A172 (cell line): ENCODE results near the gene TMEM125. TPM values are rescaled to one million over a fixed set of nuclear protein-coding genes. Genes with fewer than 3 reads are reported as not detected.

Experiments used
- DNase-seq: peaks from one replicate; pipeline ENCODE4 v3.0.0-alpha.2; 2015; ENCODE audit warnings: low spot score
- total RNA-seq: library from RNA; depleted of rRNA; stranded (reverse); fragments of >200 nt; shearing (Covaris generic); gene quantifications from 2 replicates; pipeline ENCODE4 v1.2.3, GENCODE V29; 2014

TMEM125 gene
- total RNA-seq, 1 experiment from 2014 or later, result not detected

DNA sequence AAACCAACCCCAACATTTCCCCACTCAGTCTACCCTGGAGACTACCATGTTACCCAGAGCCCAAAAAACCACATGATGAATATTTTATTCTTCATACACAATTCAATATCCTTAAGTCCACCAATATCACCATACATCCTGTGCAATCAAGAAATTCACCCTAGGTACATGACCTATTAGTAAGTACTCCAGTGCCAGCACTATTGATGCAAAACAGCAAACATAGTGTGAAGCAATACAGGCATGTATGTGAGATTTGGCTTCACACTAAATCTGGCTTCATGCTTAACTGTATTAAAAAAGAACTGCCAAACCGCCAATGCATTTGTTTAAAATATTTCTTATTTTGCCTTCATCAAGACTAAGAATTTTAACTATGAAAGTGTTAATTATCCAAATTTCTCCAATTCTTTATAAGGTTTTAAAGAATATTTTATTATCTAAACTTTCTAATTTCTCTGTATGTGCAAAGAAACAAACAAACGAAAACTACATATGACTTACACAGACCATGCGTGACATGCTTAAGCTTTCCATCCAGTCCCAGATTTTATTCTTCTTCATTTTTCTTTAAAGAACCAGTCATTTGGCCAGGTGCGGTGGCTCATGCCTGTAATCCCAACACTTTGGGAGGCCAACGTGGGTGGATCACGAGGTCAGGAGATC is 22.4 kb upstream of the TMEM125 start:
- DNase-seq, result no peak

- DNase-seq, result no peak
Measured at GRCh38 chr1:43250351-43250761, 19.4 kb upstream of the TMEM125 start.

DNA sequence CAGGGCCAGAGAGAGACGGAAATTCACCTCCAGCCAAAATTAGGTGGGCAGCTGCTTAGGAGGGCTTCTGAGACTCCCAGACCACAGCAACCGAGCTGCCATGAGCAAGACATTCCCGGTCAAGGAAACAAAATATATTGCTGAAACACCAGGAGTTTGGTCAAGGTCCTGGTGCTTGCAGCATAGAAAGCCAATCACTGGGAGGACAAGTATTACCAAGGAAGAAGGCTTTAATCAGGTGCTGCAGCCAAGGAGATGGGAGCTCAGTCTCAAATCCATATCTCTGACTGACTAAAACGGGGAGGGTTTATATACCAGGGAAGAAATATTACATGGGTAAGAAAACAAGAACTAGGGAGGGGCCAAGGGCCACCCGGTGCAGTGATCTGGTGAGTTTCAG is 18.8 kb upstream of the TMEM125 start:
- DNase-seq, result no peak

DNA sequence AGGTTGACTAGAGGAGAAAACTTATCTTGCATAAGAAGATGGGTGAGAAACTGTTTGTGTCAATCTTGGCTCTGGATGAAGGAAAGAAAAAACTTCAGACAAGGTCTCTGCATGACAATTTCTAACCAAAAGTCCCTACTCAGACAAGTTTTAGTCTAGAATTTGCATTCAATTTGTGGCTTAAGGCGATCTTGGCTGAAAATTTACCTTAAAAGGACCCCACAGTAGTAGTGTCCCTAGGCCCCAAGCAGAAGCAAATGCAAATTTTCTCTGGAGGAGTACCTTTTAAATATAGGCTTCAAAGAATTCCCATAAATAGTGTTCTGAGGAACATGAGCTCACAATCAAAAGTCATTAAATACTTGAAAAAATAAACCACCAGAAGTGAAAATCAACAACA is 17.6 kb upstream of the TMEM125 start:
- DNase-seq, result no peak

DNA sequence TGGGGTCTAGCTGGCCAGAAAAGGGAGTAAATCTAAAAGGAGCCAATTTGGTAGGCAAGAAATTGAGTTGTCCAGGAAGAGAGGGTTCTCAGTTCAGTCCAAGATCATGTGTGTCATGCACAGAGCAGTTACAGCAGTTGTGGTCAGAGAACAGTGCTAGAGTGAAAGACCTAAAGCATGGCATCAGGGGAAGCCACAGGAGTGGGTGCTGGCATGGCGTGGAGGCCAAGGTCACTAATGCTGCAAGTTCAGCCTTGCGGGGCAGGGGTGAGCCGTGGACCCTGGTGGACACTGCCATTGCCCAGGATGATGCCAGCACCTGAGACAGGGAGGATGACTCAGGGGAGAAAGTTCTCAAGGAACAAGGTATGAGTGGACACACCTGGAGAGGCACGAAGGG is 16.6 kb upstream of the TMEM125 start:
- DNase-seq, result no peak

GRCh38 chr1:43253876-43254275 is 15.9 kb upstream of the TMEM125 start:
- DNase-seq, result no peak

GRCh38 chr1:43255438-43256210 is 14.2 kb upstream of the TMEM125 start:
- no peak for DNase-seq

DNA sequence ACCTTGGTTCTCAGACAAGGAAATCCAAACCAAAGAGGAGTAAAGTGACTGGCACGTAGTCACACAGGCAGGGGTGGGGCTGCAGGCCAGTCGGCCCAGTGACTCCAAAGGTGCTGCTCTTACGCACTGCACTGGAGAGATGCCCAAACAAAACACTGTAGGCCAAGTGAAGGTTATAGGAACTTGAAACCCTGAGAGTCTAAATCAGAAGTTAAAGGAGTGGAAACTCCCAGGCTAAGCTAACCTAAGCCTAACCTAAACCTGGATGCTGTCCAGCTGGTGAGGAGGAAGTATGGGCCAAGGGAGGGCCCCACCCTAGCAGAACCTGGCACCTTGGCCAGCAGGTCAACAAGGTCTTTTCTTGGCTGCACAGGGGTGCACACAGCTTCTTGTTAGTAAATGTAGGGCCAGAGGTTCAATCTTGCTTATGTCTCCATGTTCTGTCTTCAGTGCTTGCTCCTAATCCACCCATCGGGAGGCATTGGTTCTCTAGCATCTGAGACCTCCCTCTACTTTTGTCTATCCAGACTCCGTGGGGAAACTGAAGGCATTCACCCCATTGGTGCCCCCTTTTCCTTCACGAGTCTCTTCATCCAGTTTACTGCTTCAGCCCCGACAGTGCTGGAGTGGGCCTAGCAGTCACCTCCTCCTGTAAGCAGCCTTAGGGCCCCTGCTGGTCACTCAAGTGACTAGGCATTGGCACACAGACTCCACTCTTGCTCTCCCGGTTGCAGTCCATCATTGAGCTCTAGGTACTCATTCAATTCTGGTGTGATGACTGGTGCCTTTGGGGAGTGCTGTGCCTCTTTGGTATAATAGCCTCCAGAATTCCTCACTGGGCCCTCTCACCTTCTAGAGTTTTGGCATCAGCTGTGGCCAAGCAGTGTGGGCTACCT is 12.9 kb upstream of the TMEM125 start:
- no peak for DNase-seq

- no peak for DNase-seq
Measured at GRCh38 chr1:43258370-43258769, 11.4 kb upstream of the TMEM125 start.

- no peak for DNase-seq
Measured at GRCh38 chr1:43265431-43265830, 4.4 kb upstream of the TMEM125 start.

GRCh38 chr1:43266881-43267280 is 2.9 kb upstream of the TMEM125 start:
- no peak for DNase-seq

- DNase-seq, result no peak
Measured at GRCh38 chr1:43267291-43267805, 2.4 kb upstream of the TMEM125 start.

- DNase-seq, result no peak
Measured at GRCh38 chr1:43267818-43268425, 1.9 kb upstream of the TMEM125 start.

DNA sequence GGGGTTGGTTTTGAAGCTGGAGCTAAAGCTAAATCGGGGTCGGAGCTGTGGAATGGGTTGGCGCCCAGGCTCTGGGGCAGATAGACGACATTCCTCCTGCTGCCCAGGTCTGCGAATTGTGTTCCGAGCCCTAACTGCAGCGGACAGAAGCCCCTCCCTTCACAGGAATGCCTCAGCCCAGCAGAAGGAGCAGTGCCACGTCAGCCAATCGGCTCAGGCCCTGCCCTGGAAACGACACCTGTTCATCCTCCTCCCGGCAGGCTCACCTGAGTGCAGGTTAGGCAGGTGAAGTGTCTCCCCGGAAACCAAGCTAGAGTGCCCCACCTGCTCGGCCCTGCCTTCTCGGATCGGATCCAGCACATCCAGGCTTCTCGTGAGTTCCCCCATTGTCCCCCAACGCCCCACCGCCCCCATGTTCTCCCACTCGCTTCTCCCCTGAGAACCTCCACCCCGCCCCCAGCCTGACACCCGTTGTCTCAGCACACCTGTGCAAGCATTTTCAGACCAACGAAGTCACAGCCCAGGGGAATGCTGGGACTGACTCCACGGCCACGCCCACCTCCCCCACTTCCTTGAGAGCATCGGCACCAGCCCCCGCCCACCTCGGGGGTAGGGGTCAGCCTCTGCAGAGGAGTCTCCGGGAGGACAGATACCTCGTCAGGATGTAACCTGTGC is 775 bp downstream of the TMEM125 start:
- no peak for DNase-seq

DNA sequence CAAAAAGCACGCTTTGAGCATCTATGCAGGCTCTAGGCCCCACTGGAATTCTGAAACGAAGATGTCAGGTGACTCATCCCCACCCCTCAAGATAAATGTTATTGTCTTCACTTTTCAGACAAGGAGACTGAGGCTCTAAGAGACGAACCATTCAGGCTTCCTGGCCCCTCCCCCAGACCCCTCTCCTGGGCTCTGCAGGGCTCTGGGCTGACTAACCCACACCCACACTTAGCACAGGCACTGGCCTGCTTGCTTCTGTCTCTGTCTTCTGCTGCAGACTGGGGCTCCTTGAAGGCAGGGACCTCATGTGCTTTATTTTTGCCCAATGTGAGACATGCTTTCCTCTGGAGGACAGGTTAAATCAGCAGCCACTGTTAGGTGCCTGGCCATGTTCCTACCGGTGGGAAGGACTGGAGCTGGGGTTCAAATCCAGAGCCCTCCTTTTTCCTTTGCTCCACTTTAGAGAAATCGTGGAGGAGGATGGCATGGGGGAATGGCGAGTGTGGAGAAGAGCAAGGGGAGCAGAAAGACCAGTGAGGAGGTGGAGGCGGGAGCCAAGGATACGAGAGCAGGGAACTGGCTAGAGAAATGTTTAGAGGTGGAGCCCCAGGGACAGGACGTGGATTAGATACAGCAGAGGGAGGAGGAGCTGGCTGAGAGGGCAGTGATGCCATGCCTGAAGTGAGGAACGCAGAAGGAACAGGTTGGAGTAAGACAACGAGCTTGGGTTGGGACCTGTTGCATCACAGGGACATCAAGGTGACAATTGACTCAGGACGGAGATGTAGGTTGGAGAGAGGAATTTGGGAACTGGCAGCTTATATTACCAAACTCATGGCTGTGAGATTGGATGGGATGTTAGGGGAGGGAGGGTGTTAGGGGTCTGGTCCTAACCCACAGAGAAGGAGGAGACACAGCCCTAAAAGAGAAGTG is 1.7 kb downstream of the TMEM125 start:
- no peak for DNase-seq

DNA sequence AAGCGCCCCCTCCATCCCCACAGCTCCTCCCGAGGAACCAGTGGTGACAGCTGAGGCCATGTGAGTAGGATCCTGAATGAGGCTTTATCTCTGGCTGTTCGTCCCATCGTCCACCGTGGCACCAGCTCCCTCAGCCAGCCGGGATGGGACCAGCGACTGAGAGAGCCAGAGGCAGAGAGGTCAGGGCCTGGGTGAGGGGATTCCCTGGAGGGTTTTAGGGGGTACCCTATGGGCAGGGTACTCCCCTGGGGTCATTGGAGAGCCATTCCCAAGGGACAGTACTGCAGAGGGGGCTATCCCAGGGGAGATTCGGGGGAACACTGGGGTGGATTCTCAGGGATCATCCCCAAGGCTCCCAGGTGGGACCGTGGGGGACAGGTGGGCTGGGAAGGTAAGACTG is 2.4 kb downstream of the TMEM125 start:
- DNase-seq, result no peak

- DNase-seq, result no peak
Measured at GRCh38 chr1:43272576-43273571, 3.1 kb downstream of the TMEM125 start.

DNA sequence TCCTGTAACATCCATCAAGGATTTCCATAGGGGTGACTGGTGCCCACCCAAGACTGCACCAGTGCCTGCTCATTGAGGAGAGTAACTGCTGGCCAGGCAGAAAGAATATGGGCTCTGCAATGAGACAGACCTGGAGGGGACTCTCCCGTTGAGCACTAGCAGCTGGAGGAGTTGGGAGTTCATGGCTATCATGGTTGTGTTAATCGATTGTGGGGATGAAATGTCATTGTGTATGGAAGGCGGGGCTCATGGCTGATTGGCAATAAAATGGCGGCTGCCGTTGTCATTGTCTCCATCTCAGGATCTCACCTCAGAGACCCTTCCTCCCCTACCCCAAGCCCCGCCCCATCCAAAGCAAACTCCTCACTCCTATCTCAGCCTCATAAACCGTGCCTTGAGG is 3.9 kb downstream of the TMEM125 start:
- no peak for DNase-seq
